COR-L47 (cell line): ENCODE measurements around the gene BBS12.

Experiments used
- DNase-seq: peaks from one replicate; lab custom pipeline; 2025; lab: John Stamatoyannopoulos, UW

Gene BBS12

GRCh38 chr4:122715221-122715620 lies 17.3 kb upstream of the BBS12 start:
- DNase-seq = no peak

GRCh38 chr4:122716825-122717448 lies 15.6 kb upstream of the BBS12 start:
- peak; percentile 72 for DNase-seq

GRCh38 chr4:122718281-122718680 lies 14.2 kb upstream of the BBS12 start:
- no peak for DNase-seq

GRCh38 chr4:122722256-122722655 lies 10.2 kb upstream of the BBS12 start:
- DNase-seq = no peak

GRCh38 chr4:122728856-122729255 lies 3.6 kb upstream of the BBS12 start:
- DNase-seq = no peak

- no peak for DNase-seq
Measured at GRCh38 chr4:122731676-122732075, 828 bp upstream of the BBS12 start.

- DNase-seq = no peak
Measured at GRCh38 chr4:122733787-122734120, 1.2 kb downstream of the BBS12 start.

GRCh38 chr4:122739174-122739573 lies 6.7 kb downstream of the BBS12 start:
- DNase-seq = no peak

GRCh38 chr4:122742933-122743829 lies 10.7 kb downstream of the BBS12 start:
- DNase-seq = no peak

- DNase-seq = no peak
Measured at GRCh38 chr4:122744229-122744628, 11.7 kb downstream of the BBS12 start.

- no peak for DNase-seq
Measured at GRCh38 chr4:122746485-122746965, 14.0 kb downstream of the BBS12 start.

GRCh38 chr4:122747068-122747467 lies 14.6 kb downstream of the BBS12 start:
- no peak for DNase-seq

GRCh38 chr4:122747883-122748282 lies 15.4 kb downstream of the BBS12 start:
- DNase-seq = no peak

GRCh38 chr4:122749704-122750454 lies 17.4 kb downstream of the BBS12 start:
- no peak for DNase-seq

GRCh38 chr4:122755675-122756074 lies 23.2 kb downstream of the BBS12 start:
- DNase-seq = no peak

GRCh38 chr4:122758033-122758432 lies 25.5 kb downstream of the BBS12 start:
- DNase-seq = peak; percentile 3

- DNase-seq = no peak
Measured at GRCh38 chr4:122759639-122760310, 27.3 kb downstream of the BBS12 start.

GRCh38 chr4:122762520-122762919 lies 30.0 kb downstream of the BBS12 start:
- DNase-seq = no peak

- DNase-seq = no peak
Measured at GRCh38 chr4:122762966-122763716, 30.6 kb downstream of the BBS12 start.

- no peak for DNase-seq
Measured at GRCh38 chr4:122764071-122764820, 31.7 kb downstream of the BBS12 start.

GRCh38 chr4:122764821-122765215 lies 32.3 kb downstream of the BBS12 start:
- no peak for DNase-seq
